HepG2 (cell line): ENCODE results near the gene AKIP1. TPM values are rescaled to one million over a fixed set of nuclear protein-coding genes. Genes with fewer than 3 reads are reported as not detected.

Experiments used
- AGO2 ChIP-seq: fragments of 200-400 bp; formaldehyde crosslinking; optimal IDR thresholded peaks from 2 replicates; pipeline ENCODE3; 2017; ENCODE audit warnings: mild to moderate bottlenecking, low read depth, low read length, moderate library complexity
- PAF1 ChIP-seq: IDR thresholded peaks from 2 replicates; pipeline ENCODE4 v1.6.1; 2016; ENCODE audit warnings: missing genetic modification reagents, missing compliant biosample characterization
- SMYD3 ChIP-seq: sonication (generic); formaldehyde crosslinking; IDR thresholded peaks from 2 replicates; pipeline ENCODE4 v1.8.1; 2023; ENCODE audit warnings: mild to moderate bottlenecking, missing genetic modification reagents
- SRSF4 ChIP-seq: fragments of 200-400 bp; formaldehyde crosslinking; IDR thresholded peaks from one replicate; pipeline ENCODE4 v1.6.1; 2018; ENCODE audit warnings: mild to moderate bottlenecking, low read depth, low read length, moderate library complexity; ENCODE audit not compliant: poor library complexity, severe bottlenecking
- TCF7L2 ChIP-seq: IDR thresholded peaks from 2 replicates; pipeline ENCODE4 v1.6.1; 2011; ENCODE audit warnings: mild to moderate bottlenecking, low read depth, low read length, moderate library complexity
- ZNF124 ChIP-seq: sonication (generic); formaldehyde crosslinking; IDR thresholded peaks from 2 replicates; pipeline ENCODE4 v1.4.0; 2020; ENCODE audit warnings: missing genetic modification reagents
- ZNF143 ChIP-seq: sonication (generic); formaldehyde crosslinking; IDR thresholded peaks from 2 replicates; pipeline ENCODE4 v1.4.0; 2020; ENCODE audit warnings: missing genetic modification reagents
- ZNF550 ChIP-seq: sonication (generic); formaldehyde crosslinking; IDR thresholded peaks from 2 replicates; pipeline ENCODE4 v1.4.0; 2020; ENCODE audit warnings: mild to moderate bottlenecking, missing genetic modification reagents, borderline replicate concordance
- ZNF614 ChIP-seq: IDR thresholded peaks from 2 replicates; pipeline ENCODE4 v1.6.1; 2018; ENCODE audit warnings: missing biosample characterization, missing genetic modification reagents, inconsistent platforms, borderline replicate concordance
- polyA plus RNA-seq, 8 experiments: library from polyadenylated mRNA; depleted of rRNA in 3 of 8; stranded (reverse) in 7 of 8; unstranded in 1 of 8; fragments of >200 nt; fragmentation: Illumina TruSeq in 4 of 8; extraction: Trizol in 4 of 8; gene quantifications; 2 replicates each; pipeline versions ENCODE4 v1.2.1 to v1.2.3, GENCODE V29; 2011 to 2016; ENCODE audit warnings: low read depth in 4 of 8, missing spikeins in 1 of 8, mixed read lengths in 1 of 8; ENCODE audit not compliant: insufficient read depth in 1 of 8
- total RNA-seq, 5 experiments: library from RNA; depleted of rRNA; stranded (reverse); fragments of >200 nt; fragmentation: Illumina TruSeq; extraction: Trizol; gene quantifications; 2 replicates each; pipeline ENCODE4 v1.2.3, GENCODE V29; 2016; ENCODE audit warnings: low read depth in 1 of 5
- TF ChIP-seq, protein P1 (sequence below): sonication (generic); formaldehyde crosslinking; IDR thresholded peaks from 2 replicates; pipeline ENCODE4 v1.8.0; 2023; ENCODE audit warnings: mild to moderate bottlenecking, missing genetic modification reagents
- TF ChIP-seq, protein P2 (sequence below): sonication (generic); formaldehyde crosslinking; conservative IDR thresholded peaks from 2 replicates; pipeline ENCODE4 v1.8.0; 2022; ENCODE audit warnings: mild to moderate bottlenecking, moderate library complexity, missing genetic modification reagents
- TF ChIP-seq, protein P3 (sequence below): sonication (generic); formaldehyde crosslinking; IDR thresholded peaks from 2 replicates; pipeline ENCODE4 v1.5.0; 2020; ENCODE audit warnings: mild to moderate bottlenecking, missing genetic modification reagents
- TF ChIP-seq, protein P4 (sequence below): sonication (generic); formaldehyde crosslinking; IDR thresholded peaks from 2 replicates; pipeline ENCODE4 v1.5.1; 2020; ENCODE audit warnings: mild to moderate bottlenecking, missing genetic modification reagents, moderate library complexity
- TF ChIP-seq, protein P5 (sequence below): sonication (generic); formaldehyde crosslinking; conservative IDR thresholded peaks from 2 replicates; pipeline ENCODE4 v1.5.0; 2020; ENCODE audit warnings: missing genetic modification reagents
- TF ChIP-seq, protein P6 (sequence below): sonication (generic); formaldehyde crosslinking; IDR thresholded peaks from 2 replicates; pipeline ENCODE4 v1.4.0; 2020; ENCODE audit warnings: missing genetic modification reagents, mild to moderate bottlenecking, borderline replicate concordance

AKIP1 gene
- total and polyA plus RNA-seq, 2 of the 13 experiments (the other 11 are each of a cell fraction or from before 2014, with no cell fraction given) = 10.0 to 20.3 TPM

DNA sequence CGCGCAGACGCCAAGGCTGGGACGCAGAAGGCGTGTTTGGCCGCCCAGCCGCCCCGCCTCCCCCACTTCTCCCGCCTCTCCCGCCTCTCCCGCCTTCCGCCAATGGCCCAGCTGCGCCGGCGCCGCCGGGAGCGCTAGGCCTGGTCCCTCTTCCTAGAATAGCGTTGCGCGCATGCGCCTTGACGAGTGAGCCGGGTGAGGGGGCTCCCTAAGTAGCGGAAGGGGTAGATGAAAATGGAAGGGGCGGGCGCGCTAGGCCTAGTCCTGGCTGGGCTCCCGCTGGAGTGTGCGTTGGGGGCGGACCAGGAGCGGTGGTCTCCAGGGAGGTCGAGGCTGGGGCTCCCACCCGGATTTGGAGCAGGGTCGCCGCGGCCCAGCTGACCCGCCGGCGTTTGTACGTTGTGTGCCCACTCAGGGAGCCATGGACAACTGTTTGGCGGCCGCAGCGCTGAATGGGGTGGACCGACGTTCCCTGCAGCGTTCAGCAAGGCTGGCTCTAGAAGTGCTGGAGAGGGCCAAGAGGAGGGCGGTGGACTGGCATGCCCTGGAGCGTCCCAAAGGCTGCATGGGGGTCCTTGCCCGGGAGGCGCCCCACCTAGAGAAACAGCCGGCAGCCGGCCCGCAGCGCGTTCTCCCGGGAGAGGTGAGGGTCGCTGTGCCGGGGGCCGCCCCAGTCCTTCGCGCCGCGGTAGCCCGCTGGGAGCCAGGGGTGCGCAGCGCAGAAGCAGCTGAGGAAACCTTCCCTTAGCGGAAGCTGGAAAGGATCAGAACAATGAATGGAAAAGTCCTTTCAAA is at the start of gene AKIP1 (continued):
- TF ChIP-seq, protein P1, sequence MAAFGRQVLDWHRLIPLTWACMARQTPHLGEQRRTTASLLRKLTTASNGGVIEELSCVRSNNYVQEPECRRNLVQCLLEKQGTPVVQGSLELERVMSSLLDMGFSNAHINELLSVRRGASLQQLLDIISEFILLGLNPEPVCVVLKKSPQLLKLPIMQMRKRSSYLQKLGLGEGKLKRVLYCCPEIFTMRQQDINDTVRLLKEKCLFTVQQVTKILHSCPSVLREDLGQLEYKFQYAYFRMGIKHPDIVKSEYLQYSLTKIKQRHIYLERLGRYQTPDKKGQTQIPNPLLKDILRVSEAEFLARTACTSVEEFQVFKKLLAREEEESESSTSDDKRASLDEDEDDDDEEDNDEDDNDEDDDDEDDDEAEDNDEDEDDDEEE (CRISPR knock-in tag) = 0 out of 2 replicates have a peak, but pooled peaks have one; percentile 13
- no peak for TF ChIP-seq ZNF143 (CRISPR knock-in tag)
- TF ChIP-seq, protein P2, sequence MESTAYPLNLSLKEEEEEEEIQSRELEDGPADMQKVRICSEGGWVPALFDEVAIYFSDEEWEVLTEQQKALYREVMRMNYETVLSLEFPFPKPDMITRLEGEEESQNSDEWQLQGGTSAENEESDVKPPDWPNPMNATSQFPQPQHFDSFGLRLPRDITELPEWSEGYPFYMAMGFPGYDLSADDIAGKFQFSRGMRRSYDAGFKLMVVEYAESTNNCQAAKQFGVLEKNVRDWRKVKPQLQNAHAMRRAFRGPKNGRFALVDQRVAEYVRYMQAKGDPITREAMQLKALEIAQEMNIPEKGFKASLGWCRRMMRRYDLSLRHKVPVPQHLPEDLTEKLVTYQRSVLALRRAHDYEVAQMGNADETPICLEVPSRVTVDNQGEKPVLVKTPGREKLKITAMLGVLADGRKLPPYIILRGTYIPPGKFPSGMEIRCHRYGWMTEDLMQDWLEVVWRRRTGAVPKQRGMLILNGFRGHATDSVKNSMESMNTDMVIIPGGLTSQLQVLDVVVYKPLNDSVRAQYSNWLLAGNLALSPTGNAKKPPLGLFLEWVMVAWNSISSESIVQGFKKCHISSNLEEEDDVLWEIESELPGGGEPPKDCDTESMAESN (CRISPR knock-in tag) = no peak; the same call in 1 of the 2 replicates
- no peak for TF ChIP-seq SMYD3 (CRISPR knock-in tag)
- TF ChIP-seq ZNF550 (CRISPR knock-in tag) = no peak
- TF ChIP-seq PAF1 = no peak
- no peak for TF ChIP-seq SRSF4
- peak; percentile 57 for TF ChIP-seq AGO2
- TF ChIP-seq, protein P3, sequence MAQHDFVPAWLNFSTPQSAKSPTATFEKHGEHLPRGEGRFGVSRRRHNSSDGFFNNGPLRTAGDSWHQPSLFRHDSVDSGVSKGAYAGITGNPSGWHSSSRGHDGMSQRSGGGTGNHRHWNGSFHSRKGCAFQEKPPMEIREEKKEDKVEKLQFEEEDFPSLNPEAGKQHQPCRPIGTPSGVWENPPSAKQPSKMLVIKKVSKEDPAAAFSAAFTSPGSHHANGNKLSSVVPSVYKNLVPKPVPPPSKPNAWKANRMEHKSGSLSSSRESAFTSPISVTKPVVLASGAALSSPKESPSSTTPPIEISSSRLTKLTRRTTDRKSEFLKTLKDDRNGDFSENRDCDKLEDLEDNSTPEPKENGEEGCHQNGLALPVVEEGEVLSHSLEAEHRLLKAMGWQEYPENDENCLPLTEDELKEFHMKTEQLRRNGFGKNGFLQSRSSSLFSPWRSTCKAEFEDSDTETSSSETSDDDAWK = no peak
- TF ChIP-seq, protein P4, sequence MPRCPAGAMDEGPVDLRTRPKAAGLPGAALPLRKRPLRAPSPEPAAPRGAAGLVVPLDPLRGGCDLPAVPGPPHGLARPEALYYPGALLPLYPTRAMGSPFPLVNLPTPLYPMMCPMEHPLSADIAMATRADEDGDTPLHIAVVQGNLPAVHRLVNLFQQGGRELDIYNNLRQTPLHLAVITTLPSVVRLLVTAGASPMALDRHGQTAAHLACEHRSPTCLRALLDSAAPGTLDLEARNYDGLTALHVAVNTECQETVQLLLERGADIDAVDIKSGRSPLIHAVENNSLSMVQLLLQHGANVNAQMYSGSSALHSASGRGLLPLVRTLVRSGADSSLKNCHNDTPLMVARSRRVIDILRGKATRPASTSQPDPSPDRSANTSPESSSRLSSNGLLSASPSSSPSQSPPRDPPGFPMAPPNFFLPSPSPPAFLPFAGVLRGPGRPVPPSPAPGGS (CRISPR knock-in tag) = 0 out of 2 replicates have a peak, but pooled peaks have one; percentile 16
- TF ChIP-seq, protein P5, sequence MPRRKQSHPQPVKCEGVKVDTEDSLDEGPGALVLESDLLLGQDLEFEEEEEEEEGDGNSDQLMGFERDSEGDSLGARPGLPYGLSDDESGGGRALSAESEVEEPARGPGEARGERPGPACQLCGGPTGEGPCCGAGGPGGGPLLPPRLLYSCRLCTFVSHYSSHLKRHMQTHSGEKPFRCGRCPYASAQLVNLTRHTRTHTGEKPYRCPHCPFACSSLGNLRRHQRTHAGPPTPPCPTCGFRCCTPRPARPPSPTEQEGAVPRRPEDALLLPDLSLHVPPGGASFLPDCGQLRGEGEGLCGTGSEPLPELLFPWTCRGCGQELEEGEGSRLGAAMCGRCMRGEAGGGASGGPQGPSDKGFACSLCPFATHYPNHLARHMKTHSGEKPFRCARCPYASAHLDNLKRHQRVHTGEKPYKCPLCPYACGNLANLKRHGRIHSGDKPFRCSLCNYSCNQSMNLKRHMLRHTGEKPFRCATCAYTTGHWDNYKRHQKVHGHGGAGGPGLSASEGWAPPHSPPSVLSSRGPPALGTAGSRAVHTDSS = no peak
- no peak for TF ChIP-seq ZNF124
- TF ChIP-seq ZNF614 (CRISPR knock-in tag) = no peak
- TF ChIP-seq, protein P6, sequence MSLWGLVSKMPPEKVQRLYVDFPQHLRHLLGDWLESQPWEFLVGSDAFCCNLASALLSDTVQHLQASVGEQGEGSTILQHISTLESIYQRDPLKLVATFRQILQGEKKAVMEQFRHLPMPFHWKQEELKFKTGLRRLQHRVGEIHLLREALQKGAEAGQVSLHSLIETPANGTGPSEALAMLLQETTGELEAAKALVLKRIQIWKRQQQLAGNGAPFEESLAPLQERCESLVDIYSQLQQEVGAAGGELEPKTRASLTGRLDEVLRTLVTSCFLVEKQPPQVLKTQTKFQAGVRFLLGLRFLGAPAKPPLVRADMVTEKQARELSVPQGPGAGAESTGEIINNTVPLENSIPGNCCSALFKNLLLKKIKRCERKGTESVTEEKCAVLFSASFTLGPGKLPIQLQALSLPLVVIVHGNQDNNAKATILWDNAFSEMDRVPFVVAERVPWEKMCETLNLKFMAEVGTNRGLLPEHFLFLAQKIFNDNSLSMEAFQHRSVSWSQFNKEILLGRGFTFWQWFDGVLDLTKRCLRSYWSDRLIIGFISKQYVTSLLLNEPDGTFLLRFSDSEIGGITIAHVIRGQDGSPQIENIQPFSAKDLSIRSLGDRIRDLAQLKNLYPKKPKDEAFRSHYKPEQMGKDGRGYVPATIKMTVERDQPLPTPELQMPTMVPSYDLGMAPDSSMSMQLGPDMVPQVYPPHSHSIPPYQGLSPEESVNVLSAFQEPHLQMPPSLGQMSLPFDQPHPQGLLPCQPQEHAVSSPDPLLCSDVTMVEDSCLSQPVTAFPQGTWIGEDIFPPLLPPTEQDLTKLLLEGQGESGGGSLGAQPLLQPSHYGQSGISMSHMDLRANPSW (CRISPR knock-in tag) = no peak
- TF ChIP-seq TCF7L2 = no peak
